Measurements from ENCODE around the gene SSX2B.
"Not testable (repeated sequence)": the region's sequence is repeated elsewhere in the genome, so short reads cannot be mapped to it uniquely, and the experiment has no call there.

The SSX2B gene, protein sequence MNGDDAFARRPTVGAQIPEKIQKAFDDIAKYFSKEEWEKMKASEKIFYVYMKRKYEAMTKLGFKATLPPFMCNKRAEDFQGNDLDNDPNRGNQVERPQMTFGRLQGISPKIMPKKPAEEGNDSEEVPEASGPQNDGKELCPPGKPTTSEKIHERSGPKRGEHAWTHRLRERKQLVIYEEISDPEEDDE

GRCh38 chrX:52750952-52751351, at the start of gene SSX2B:
Gene SSX2B, plus strand, starts transcription at chrX:52751252. Its CDS starts 1,429 bp downstream, at chrX:52752681.
- DNase-seq = not testable (repeated sequence)

DNA sequence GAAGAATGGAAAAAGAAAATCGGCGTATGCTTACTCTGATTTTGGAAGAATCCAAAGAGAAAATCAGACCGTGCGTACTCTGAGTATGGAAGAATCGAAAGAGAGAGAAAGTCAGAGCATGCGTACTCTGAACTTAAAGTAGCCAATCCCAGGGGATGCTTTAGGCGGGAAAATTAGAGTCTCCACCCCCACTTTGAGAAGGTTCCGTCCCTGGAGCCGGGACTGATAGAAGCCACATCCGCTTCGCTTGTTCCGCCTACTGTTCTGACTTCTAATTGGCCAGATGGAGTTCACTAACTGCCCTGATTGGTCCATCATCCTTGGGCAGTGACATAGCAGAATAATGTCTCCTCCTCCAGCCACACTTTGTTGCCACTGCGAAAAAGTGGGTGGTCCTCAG, 44.0 kb upstream of the SSX2B start, which contains the start of gene SSX2:
TSS of gene SSX2 (minus strand) at position 101 of the 400 bp plus-strand sequence. CDS start 1,429 bp downstream, outside the sequence.
- DNase-seq = not testable (repeated sequence)

- DNase-seq = not testable (repeated sequence)
Measured at GRCh38 chrX:52765983-52766382, 14.9 kb downstream of the SSX2B start.

DNA sequence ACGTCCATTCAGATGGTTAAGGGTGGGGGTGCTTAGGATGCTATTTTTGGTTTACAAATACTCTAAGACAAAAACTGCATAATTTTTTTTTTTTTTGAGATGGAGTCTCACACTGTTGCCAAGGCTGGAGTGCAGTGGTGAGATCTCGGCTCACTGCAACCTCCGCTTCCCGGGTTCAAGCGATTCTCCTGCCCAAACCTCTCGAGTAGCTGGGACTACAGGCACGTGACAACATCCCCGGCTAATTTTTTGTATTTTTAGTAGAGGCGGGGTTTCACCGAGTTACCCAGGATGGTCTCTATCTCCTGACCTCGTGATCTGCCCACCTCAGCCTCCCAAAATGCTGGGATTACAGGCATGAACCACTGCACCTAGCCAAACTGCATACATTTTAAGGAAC, 22.5 kb downstream of the SSX2B start:
- DNase-seq = not testable (repeated sequence)

DNA sequence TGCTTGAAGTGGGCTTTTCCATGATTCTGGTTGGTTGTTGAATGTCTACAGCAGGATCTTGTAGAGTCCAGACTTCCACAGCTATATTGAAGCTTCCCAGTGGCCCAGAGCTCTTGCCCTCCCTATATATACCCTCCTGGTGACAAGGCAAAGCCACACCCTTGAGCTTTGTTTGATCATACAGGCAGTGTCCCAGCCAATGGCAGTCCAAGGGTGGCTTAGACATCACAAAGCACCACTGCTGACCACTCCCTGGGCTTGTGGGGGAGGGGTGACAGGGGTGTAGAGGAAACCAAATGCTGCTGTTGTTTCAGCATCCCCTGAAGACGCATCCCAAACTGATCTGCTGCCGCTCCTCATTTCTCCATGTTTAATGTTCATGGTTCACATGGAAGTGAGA, 46.3 kb downstream of the SSX2B start, which contains the start of gene SPANXN5:
TSS of gene SPANXN5 (minus strand) at position 101 of the 400 bp plus-strand sequence. CDS start at position 22, 79 bp downstream.
- not testable (repeated sequence) for DNase-seq

DNA sequence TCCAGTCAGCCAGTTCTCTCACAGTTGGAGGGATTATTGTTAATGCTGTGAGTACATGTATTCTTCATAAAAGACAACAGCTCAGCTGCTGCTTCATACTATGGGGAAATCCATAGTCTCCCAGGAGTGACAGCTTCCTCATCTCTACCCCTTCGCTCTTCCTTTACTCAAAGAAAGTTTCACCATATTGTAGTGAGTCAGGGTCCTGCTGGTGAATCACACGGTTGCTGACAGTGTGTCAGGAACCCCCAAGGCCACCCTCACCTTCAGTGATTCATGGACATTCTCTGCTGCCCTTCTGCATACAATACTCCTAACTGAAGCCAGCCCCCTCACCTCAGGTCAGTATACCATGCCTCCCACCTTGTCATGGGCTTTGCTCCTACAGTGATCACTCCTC, 53.8 kb downstream of the SSX2B start:
- not testable (repeated sequence) for DNase-seq

All from DMS153 (cell line).